HEK293 (cell line): Measurements from ENCODE around the gene WDR13.
A peak's percentile ranks its signal among the peaks of the same experiment; 100 is the strongest.

ENCODE experiments used
- CTCF ChIP-seq: fragments of 450-650 bp; formaldehyde crosslinking; IDR thresholded peaks from 2 replicates; pipeline ENCODE4 v1.5.1; 2016; ENCODE audit warnings: missing biosample characterization, missing genetic modification characterization
- GFI1B ChIP-seq: fragments of 450-650 bp; formaldehyde crosslinking; IDR thresholded peaks from 2 replicates; pipeline ENCODE4 v1.5.1; 2016; ENCODE audit warnings: missing biosample characterization, missing genetic modification characterization
- HOXD13 ChIP-seq: sonication (generic); formaldehyde crosslinking; IDR thresholded peaks from 2 replicates; pipeline ENCODE4 v1.8.0; 2022; ENCODE audit warnings: missing genetic modification reagents, borderline replicate concordance
- INSM2 ChIP-seq: fragments of 450-650 bp; formaldehyde crosslinking; IDR thresholded peaks from 2 replicates; pipeline ENCODE4 v1.5.1; 2016; ENCODE audit warnings: missing biosample characterization, missing genetic modification characterization
- KLF17 ChIP-seq: fragments of 450-650 bp; formaldehyde crosslinking; IDR thresholded peaks from 2 replicates; pipeline ENCODE4 v1.5.1; 2016; ENCODE audit warnings: missing biosample characterization, missing genetic modification characterization
- PRDM10 ChIP-seq: fragments of 450-650 bp; formaldehyde crosslinking; IDR thresholded peaks from 2 replicates; pipeline ENCODE4 v1.5.1; 2016; ENCODE audit warnings: missing biosample characterization, missing genetic modification characterization
- SCRT2 ChIP-seq: fragments of 450-650 bp; formaldehyde crosslinking; IDR thresholded peaks from 2 replicates; pipeline ENCODE4 v1.5.1; 2016; ENCODE audit warnings: missing biosample characterization, missing genetic modification characterization
- ZBTB7A ChIP-seq: fragments of 450-650 bp; formaldehyde crosslinking; IDR thresholded peaks from 2 replicates; pipeline ENCODE4 v1.5.1; 2016; ENCODE audit warnings: low read depth, missing biosample characterization, missing genetic modification characterization
- ZNF121 ChIP-seq: fragments of 450-650 bp; formaldehyde crosslinking; IDR thresholded peaks from 2 replicates; pipeline ENCODE4 v1.5.1; 2016; ENCODE audit warnings: missing biosample characterization, missing genetic modification characterization
- ZNF16 ChIP-seq: fragments of 450-650 bp; formaldehyde crosslinking; IDR thresholded peaks from 2 replicates; pipeline ENCODE4 v1.5.1; 2016; ENCODE audit warnings: low read depth, missing biosample characterization, missing genetic modification characterization
- ZNF184 ChIP-seq: fragments of 450-650 bp; IDR thresholded peaks from 2 replicates; pipeline ENCODE4 v1.5.1; 2018; ENCODE audit warnings: missing biosample characterization, mild to moderate bottlenecking, missing genetic modification characterization
- ZNF248 ChIP-seq: fragments of 450-650 bp; formaldehyde crosslinking; IDR thresholded peaks from 2 replicates; pipeline ENCODE4 v1.5.1; 2017; ENCODE audit warnings: missing biosample characterization, missing genetic modification characterization
- ZNF350 ChIP-seq: fragments of 450-650 bp; formaldehyde crosslinking; IDR thresholded peaks from 2 replicates; pipeline ENCODE4 v1.5.0; 2017; ENCODE audit warnings: missing biosample characterization, mild to moderate bottlenecking, missing genetic modification characterization
- ZNF423 ChIP-seq: fragments of 450-650 bp; formaldehyde crosslinking; IDR thresholded peaks from 2 replicates; pipeline ENCODE4 v1.5.1; 2016; ENCODE audit warnings: missing biosample characterization, missing genetic modification characterization
- ZNF513 ChIP-seq: fragments of 450-650 bp; IDR thresholded peaks from 2 replicates; pipeline ENCODE4 v1.5.1; 2018; ENCODE audit warnings: missing biosample characterization, missing genetic modification characterization
- ZNF521 ChIP-seq: fragments of 450-650 bp; formaldehyde crosslinking; IDR thresholded peaks from 2 replicates; pipeline ENCODE4 v1.5.1; 2017; ENCODE audit warnings: missing biosample characterization, mild to moderate bottlenecking, missing genetic modification characterization
- ZNF549 ChIP-seq: fragments of 450-650 bp; IDR thresholded peaks from 2 replicates; pipeline ENCODE4 v1.5.1; 2018; ENCODE audit warnings: missing biosample characterization, missing genetic modification characterization, mild to moderate bottlenecking, inconsistent platforms, moderate library complexity
- ZNF555 ChIP-seq: fragments of 450-650 bp; formaldehyde crosslinking; conservative IDR thresholded peaks from 2 replicates; pipeline ENCODE4 v1.5.1; 2017; ENCODE audit warnings: missing biosample characterization, mild to moderate bottlenecking, missing genetic modification characterization, inconsistent platforms
- ZNF639 ChIP-seq: fragments of 450-650 bp; formaldehyde crosslinking; IDR thresholded peaks from 2 replicates; pipeline ENCODE4 v1.5.1; 2016; ENCODE audit warnings: missing biosample characterization, missing genetic modification characterization
- ZNF645 ChIP-seq: fragments of 450-650 bp; formaldehyde crosslinking; IDR thresholded peaks from 2 replicates; pipeline ENCODE4; 2016; ENCODE audit warnings: missing biosample characterization, missing genetic modification characterization
- ZNF660 ChIP-seq: fragments of 450-650 bp; IDR thresholded peaks from 2 replicates; pipeline ENCODE4 v1.5.1; 2018; ENCODE audit warnings: missing biosample characterization, mild to moderate bottlenecking, missing genetic modification characterization
- ZNF670 ChIP-seq: fragments of 450-650 bp; formaldehyde crosslinking; IDR thresholded peaks from 2 replicates; pipeline ENCODE4 v1.5.1; 2016; ENCODE audit warnings: missing biosample characterization, missing genetic modification characterization, low read depth
- ZNF707 ChIP-seq: fragments of 450-650 bp; formaldehyde crosslinking; IDR thresholded peaks from 2 replicates; pipeline ENCODE4 v1.5.1; 2016; ENCODE audit warnings: missing biosample characterization, missing genetic modification characterization
- ZSCAN18 ChIP-seq: fragments of 450-650 bp; formaldehyde crosslinking; IDR thresholded peaks from 2 replicates; pipeline ENCODE4 v1.5.1; 2016; ENCODE audit warnings: missing biosample characterization, missing genetic modification characterization
- ZSCAN23 ChIP-seq: fragments of 450-650 bp; formaldehyde crosslinking; IDR thresholded peaks from 2 replicates; pipeline ENCODE4 v1.5.1; 2016; ENCODE audit warnings: missing biosample characterization, missing genetic modification characterization

WDR13 gene

GRCh38 chrX:48597353-48598264 is at the start of gene WDR13 (continued):
- peak; percentile 51; the same call in 1 of the 2 replicates for TF ChIP-seq ZNF639
- no peak for TF ChIP-seq ZNF645
- no peak; the same call in 1 of the 2 replicates for TF ChIP-seq ZNF660 (tag by site-specific recombination)
- no peak for TF ChIP-seq ZNF549
- TF ChIP-seq ZNF513 (tag by site-specific recombination), result no peak
- no peak for TF ChIP-seq GFI1B
- TF ChIP-seq ZSCAN23 (tag by site-specific recombination), result no peak
- no peak for TF ChIP-seq ZNF555 (tag by site-specific recombination)
- TF ChIP-seq HOXD13 (CRISPR knock-in tag), result no peak
- no peak for TF ChIP-seq INSM2 (tag by site-specific recombination)
- TF ChIP-seq ZNF350 (tag by site-specific recombination), result no peak
- no peak for TF ChIP-seq ZNF248 (tag by site-specific recombination)
- TF ChIP-seq ZNF16 (tag by site-specific recombination), result no peak
- peak; percentile 4; the same call in 1 of the 2 replicates for TF ChIP-seq ZNF423 (tag by site-specific recombination)
- no peak for TF ChIP-seq ZNF184
- no peak; the same call in 1 of the 2 replicates for TF ChIP-seq ZNF121 (tag by site-specific recombination)
- peak; percentile 72; the same call in 1 of the 2 replicates for TF ChIP-seq KLF17 (tag by site-specific recombination)
- no peak for TF ChIP-seq SCRT2 (tag by site-specific recombination)
- TF ChIP-seq ZNF707 (tag by site-specific recombination), result no peak
- no peak for TF ChIP-seq ZSCAN18 (tag by site-specific recombination)
- TF ChIP-seq ZNF670 (tag by site-specific recombination), result no peak
- no peak; the same call in 1 of the 2 replicates for TF ChIP-seq ZBTB7A (tag by site-specific recombination)
- no peak for TF ChIP-seq CTCF (tag by site-specific recombination)
- no peak for TF ChIP-seq PRDM10 (tag by site-specific recombination)
- TF ChIP-seq ZNF521, result no peak
